Mammary epithelial cell (primary cell): ENCODE results near the gene PPFIBP1.

ENCODE experiments used
- EZH2 ChIP-seq: IDR thresholded peaks from 2 replicates; pipeline ENCODE4 v1.6.1; 2012; ENCODE audit warnings: low read length, inconsistent platforms, borderline replicate concordance
- TF ChIP-seq, protein P1 (sequence below), 2 donors: IDR thresholded peaks in 1 of 2; conservative IDR thresholded peaks in 1 of 2; 2 replicates each; pipeline ENCODE4 v1.5.1; 2011 to 2012; ENCODE audit warnings: inconsistent platforms in 2 of 2, low read length in 2 of 2, mild to moderate bottlenecking in 2 of 2, control low read depth in 1 of 2, low read depth in 1 of 2; ENCODE audit not compliant: insufficient read depth in 1 of 2; ENCODE audit errors: extremely low read depth in 1 of 2

DNA sequence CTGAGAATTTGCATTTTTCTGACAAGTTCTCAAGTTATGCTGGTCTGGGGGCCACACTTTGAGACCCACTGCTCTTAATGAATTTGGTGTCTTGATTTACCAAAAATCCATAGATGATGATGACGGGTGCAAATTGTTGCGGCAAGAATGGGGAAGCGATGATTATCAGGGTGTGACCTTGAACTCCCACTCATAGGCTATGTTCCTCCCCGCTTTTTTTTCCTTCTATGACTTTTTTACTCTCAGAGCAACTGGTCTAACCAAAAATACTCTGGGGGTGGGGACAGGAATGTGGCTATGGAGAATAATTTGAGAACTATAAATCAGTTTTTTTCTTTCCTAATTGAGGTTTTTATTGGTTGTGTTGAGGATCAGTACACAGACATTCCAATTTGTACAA lies 83.6 kb downstream of the PPFIBP1 start:
- TF ChIP-seq, protein P1, sequence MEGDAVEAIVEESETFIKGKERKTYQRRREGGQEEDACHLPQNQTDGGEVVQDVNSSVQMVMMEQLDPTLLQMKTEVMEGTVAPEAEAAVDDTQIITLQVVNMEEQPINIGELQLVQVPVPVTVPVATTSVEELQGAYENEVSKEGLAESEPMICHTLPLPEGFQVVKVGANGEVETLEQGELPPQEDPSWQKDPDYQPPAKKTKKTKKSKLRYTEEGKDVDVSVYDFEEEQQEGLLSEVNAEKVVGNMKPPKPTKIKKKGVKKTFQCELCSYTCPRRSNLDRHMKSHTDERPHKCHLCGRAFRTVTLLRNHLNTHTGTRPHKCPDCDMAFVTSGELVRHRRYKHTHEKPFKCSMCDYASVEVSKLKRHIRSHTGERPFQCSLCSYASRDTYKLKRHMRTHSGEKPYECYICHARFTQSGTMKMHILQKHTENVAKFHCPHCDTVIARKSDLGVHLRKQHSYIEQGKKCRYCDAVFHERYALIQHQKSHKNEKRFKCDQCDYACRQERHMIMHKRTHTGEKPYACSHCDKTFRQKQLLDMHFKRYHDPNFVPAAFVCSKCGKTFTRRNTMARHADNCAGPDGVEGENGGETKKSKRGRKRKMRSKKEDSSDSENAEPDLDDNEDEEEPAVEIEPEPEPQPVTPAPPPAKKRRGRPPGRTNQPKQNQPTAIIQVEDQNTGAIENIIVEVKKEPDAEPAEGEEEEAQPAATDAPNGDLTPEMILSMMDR (conservative IDR thresholded peaks at IDR 0.05 in 1 of 2, IDR thresholded peaks at IDR 0.05 in 1 of 2; ENCODE audit: extremely low read depth in 1 of 2, insufficient read depth in 1 of 2, low read depth in 1 of 2, low read length in 2 of 2): no peak
- TF ChIP-seq EZH2: no peak
